SJCRH30 (cell line): Measurements from ENCODE around the gene DLL1. TPM values are rescaled to one million over a fixed set of nuclear protein-coding genes. Genes with fewer than 3 reads are reported as not detected.
A peak's percentile ranks its signal among the peaks of the same experiment; 100 is the strongest.
"Not testable (repeated sequence)": the region's sequence is repeated elsewhere in the genome, so short reads cannot be mapped to it uniquely, and the experiment has no call there.

Source experiments
- DNase-seq, 2 experiments: peaks; one replicate each; pipeline ENCODE4 v3.0.0-alpha.2; 2015 to 2020
- H3K27ac ChIP-seq: fragments of 250-450 bp; sonication (Bioruptor Pico); 2 replicates; pipeline ENCODE4 v1.5.1; 2020; ENCODE audit warnings: mild to moderate bottlenecking, moderate library complexity
- H3K27me3 ChIP-seq: fragments of 250-450 bp; sonication (Bioruptor Pico); 2 replicates; pipeline ENCODE4 v1.5.1; 2020; ENCODE audit warnings: mild to moderate bottlenecking, moderate library complexity
- H3K36me3 ChIP-seq: fragments of 250-450 bp; sonication (Bioruptor Pico); 2 replicates; pipeline ENCODE4 v1.5.1; 2020; ENCODE audit warnings: mild to moderate bottlenecking, moderate library complexity
- H3K4me1 ChIP-seq: fragments of 250-450 bp; sonication (Bioruptor Pico); 2 replicates; pipeline ENCODE4 v1.5.1; 2020; ENCODE audit warnings: mild to moderate bottlenecking, moderate library complexity
- H3K4me3 ChIP-seq: fragments of 250-450 bp; sonication (Bioruptor Pico); 2 replicates; pipeline ENCODE4 v1.5.1; 2020; ENCODE audit warnings: mild to moderate bottlenecking, moderate library complexity
- H3K9me3 ChIP-seq: fragments of 250-450 bp; sonication (Bioruptor Pico); replicated peaks from 2 replicates; pipeline ENCODE4 v1.5.1; 2020; ENCODE audit warnings: mild to moderate bottlenecking, moderate library complexity
- total RNA-seq: library from RNA; depleted of rRNA; stranded (reverse); fragments of >200 nt; shearing (Covaris generic); gene quantifications from 2 replicates; pipeline ENCODE4 v1.2.3, GENCODE V29; 2014

Gene DLL1
- total RNA-seq, 1 experiment from 2014 or later: 12.6 TPM

- Histone ChIP-seq H3K27me3 (no peaks in the 10 kb centered on the region), H3K4me3 (no peak overlapping the region), H3K36me3 (no peaks in the 10 kb centered on the region), H3K27ac (no peak overlapping the region), H3K9me3 (no peaks in the 10 kb centered on the region), H3K4me1 (peaks cover 31% of the 10 kb centered on the region)
- DNase-seq: no peak
Observed at GRCh38 chr6:170271771-170272314, 19.0 kb downstream of the DLL1 start.

DNA sequence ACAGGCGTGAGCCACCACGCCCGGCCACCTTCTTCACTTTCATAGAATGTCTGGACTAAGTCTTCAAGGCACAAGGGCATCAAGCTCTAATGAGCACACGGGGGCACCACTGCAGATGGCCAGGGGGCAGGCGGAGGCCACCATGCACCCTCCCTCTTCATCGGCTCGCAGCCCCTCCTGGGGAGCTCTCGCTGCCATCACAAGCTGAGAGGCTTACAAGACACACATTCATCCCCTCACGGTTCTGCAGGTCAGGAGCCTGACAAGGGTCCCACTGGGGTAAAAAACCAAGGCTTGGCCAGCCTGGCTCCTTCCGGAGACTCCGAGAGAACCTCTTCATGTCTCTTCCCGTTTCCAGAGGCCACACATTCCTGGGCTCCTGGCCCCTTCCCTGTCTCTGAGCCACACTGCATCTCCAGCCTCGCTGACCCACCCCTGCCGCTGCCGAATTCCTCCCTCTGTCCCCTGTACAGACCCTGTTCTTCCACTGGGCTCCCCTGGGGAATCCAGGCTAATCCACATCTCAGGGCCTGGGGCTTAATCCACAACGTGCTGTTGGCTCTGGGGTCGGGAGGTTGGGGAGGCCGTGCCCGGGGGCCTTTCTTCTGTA is 19.8 kb downstream of the DLL1 start:
- H3K4me1 ChIP-seq: peaks cover 31% of the 10 kb centered on the region

DNA sequence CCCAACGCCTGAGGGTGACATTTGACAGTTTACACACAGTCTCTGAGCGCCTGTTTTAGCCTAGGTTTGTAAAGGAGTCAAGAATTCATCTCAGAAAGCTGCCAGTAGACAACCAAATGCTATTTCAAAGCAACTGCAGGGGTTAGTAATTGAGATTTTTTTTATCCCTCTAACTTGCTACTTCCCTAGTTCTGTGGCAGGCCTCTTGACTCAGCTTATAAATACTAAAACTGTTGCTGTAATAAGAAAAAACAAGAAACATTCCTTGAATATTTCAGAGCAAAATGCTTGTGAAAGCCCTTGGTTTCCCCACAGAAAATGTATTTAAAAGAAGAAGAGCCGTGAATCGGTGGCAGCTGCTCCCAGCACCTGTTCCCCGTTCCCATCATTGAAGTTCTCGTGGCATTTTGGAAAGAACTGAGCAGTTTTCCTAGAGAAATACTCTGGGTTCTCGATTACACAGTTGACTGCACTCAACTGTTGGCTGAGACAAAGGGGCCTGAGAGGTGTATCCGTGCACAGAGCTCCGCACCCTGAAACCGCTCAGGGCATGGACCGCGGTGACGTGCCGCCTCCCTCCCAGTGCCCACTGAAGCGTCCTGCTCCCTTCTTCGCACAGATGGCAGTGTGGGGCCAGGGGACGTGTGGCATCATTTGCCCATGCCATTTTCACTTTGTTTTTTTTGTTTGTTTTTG is 20.9 kb downstream of the DLL1 start:
- H3K4me1 ChIP-seq: peaks cover 37% of the 10 kb centered on the region
- H3K27ac ChIP-seq: peak overlapping the region; percentile 93
- H3K4me3 ChIP-seq: peak overlapping the region; percentile 16
- DNase-seq: peak; percentile 78 to 91
- H3K27me3 ChIP-seq: no peaks in the 10 kb centered on the region
- no peaks in the 10 kb centered on the region for H3K9me3 ChIP-seq
- no peaks in the 10 kb centered on the region for H3K36me3 ChIP-seq

More for the DNA sequence above, 19.8 kb downstream of the DLL1 start:
- Histone ChIP-seq H3K4me3 (no peak overlapping the region), H3K36me3 (no peaks in the 10 kb centered on the region), H3K9me3 (no peaks in the 10 kb centered on the region), H3K27me3 (no peaks in the 10 kb centered on the region), H3K27ac (peak overlapping the region; percentile 93; the same call in 1 of the 2 replicates)
- no peak for DNase-seq

- Histone ChIP-seq H3K4me1 (peaks cover 40% of the 10 kb centered on the region), H3K9me3 (no peaks in the 10 kb centered on the region), H3K27ac (peak overlapping the region; percentile 93), H3K4me3 (peak overlapping the region; percentile 16), H3K36me3 (no peaks in the 10 kb centered on the region), H3K27me3 (no peaks in the 10 kb centered on the region)
- DNase-seq: peak; percentile 66 to 71
Observed at GRCh38 chr6:170269151-170269845, 21.6 kb downstream of the DLL1 start.

- no peak for DNase-seq
- Histone ChIP-seq H3K9me3 (no peaks in the 10 kb centered on the region), H3K4me3 (no peak overlapping the region), H3K27ac (peak overlapping the region; percentile 93), H3K4me1 (peaks cover 40% of the 10 kb centered on the region), H3K27me3 (no peaks in the 10 kb centered on the region), H3K36me3 (no peaks in the 10 kb centered on the region)
Observed at GRCh38 chr6:170268216-170269129, 22.4 kb downstream of the DLL1 start.

DNA sequence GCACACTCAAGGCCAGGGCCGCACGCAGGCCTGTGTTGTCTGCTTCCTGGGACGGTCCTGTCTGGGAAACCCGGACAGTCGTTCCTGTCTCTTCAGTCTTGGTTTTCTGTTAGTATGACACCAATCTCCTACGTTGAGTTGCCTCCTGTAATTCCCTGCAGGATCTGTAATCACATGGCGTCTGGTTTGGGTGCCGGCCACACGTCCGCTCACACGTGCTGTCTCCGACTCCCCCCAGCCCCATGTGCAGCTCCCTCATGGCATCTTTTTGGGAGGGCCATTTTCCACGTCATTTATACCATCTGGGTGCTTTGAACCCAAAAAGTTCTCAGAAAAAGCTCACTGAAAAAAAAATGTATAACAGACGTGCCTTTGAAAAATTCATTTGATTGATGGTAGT is 23.2 kb downstream of the DLL1 start:
- no peaks in the 10 kb centered on the region for H3K27me3 ChIP-seq
- peaks cover 40% of the 10 kb centered on the region for H3K4me1 ChIP-seq
- H3K4me3 ChIP-seq: no peak overlapping the region
- H3K27ac ChIP-seq: no peak overlapping the region
- H3K36me3 ChIP-seq: no peaks in the 10 kb centered on the region
- no peak for DNase-seq
- no peaks in the 10 kb centered on the region for H3K9me3 ChIP-seq

GRCh38 chr6:170266061-170266825 is 24.6 kb downstream of the DLL1 start:
- no peaks in the 10 kb centered on the region for H3K36me3 ChIP-seq
- peak overlapping the region; percentile 46 for H3K4me3 ChIP-seq
- DNase-seq: peak; percentile 91 to 97
- peak overlapping the region; percentile 96 for H3K27ac ChIP-seq
- peaks cover 40% of the 10 kb centered on the region for H3K4me1 ChIP-seq
- H3K27me3 ChIP-seq: no peaks in the 10 kb centered on the region
- H3K9me3 ChIP-seq: no peaks in the 10 kb centered on the region

GRCh38 chr6:170265655-170266054 is 25.2 kb downstream of the DLL1 start:
- DNase-seq: peak; percentile 69 to 73
- Histone ChIP-seq H3K36me3 (no peaks in the 10 kb centered on the region), H3K9me3 (no peaks in the 10 kb centered on the region), H3K27ac (peak overlapping the region; percentile 96), H3K4me1 (peaks cover 36% of the 10 kb centered on the region), H3K27me3 (no peaks in the 10 kb centered on the region), H3K4me3 (peak overlapping the region; percentile 46)

GRCh38 chr6:170264644-170265043 is 26.2 kb downstream of the DLL1 start:
- not testable (repeated sequence) for H3K9me3 ChIP-seq, H3K27ac ChIP-seq, H3K4me3 ChIP-seq, H3K27me3 ChIP-seq, H3K36me3 ChIP-seq, DNase-seq
- H3K4me1 ChIP-seq: peaks cover 28% of the 10 kb centered on the region

GRCh38 chr6:170264086-170264485 is 26.8 kb downstream of the DLL1 start:
- no peak overlapping the region for H3K4me3 ChIP-seq
- H3K4me1 ChIP-seq: peaks cover 23% of the 10 kb centered on the region
- H3K27me3 ChIP-seq: no peaks in the 10 kb centered on the region
- no peak for DNase-seq
- no peaks in the 10 kb centered on the region for H3K36me3 ChIP-seq
- no peak overlapping the region for H3K27ac ChIP-seq
- H3K9me3 ChIP-seq: no peaks in the 10 kb centered on the region

GRCh38 chr6:170263410-170263809 is 27.5 kb downstream of the DLL1 start:
- DNase-seq: no peak
- no peak overlapping the region for H3K27ac ChIP-seq
- no peaks in the 10 kb centered on the region for H3K36me3 ChIP-seq
- peaks cover 16% of the 10 kb centered on the region for H3K4me1 ChIP-seq
- H3K27me3 ChIP-seq: no peaks in the 10 kb centered on the region
- no peak overlapping the region for H3K4me3 ChIP-seq
- no peaks in the 10 kb centered on the region for H3K9me3 ChIP-seq

- H3K27me3 ChIP-seq: no peaks in the 10 kb centered on the region
- no peak overlapping the region for H3K4me3 ChIP-seq
- no peak overlapping the region for H3K27ac ChIP-seq
- peaks cover 10% of the 10 kb centered on the region for H3K4me1 ChIP-seq
- H3K36me3 ChIP-seq: no peaks in the 10 kb centered on the region
- H3K9me3 ChIP-seq: no peaks in the 10 kb centered on the region
- DNase-seq: no peak
Observed at GRCh38 chr6:170262489-170263088, 28.3 kb downstream of the DLL1 start.

DNA sequence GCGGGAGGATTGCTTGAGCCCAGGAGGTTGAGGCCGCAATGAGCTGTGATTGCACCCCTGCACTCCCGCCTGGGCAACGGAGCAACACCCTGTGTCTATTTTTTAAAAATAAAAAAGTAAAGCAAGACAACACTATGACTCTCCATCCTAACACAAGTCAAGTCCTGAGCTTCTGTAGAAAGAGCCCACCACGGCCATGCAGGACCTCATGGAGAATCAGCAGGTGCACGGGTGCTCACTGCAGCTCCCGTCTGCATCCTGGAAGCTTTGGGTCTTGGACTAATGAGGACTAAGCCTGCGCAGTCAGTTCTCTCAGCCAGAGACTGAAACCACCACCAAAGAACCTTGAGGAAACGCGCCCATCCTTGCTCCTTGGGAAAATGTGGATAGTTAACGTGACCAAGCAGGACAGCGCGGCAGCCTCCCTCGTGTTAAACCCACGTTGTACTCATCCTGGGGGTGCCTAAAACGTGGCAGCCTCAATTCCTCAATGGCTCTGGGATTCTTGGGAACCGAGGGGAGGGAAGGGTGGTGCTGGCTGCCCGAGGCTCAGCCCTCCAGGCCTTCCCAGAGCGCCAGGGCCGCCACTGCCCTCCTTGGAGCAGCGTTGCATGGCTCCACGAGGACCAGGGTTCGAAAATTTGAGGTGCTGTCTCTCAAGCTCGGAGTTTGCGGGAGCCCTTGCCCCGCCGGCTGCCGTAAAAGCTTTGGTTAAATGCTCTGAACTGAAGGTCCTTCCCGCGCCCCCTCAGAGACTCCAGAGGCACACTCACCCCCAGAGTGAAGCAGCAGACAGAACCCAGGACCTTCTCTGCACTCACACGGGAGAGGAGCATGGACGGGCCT is 29.0 kb downstream of the DLL1 start:
- DNase-seq: no peak
- H3K9me3 ChIP-seq: no peaks in the 10 kb centered on the region
- H3K4me3 ChIP-seq: no peak overlapping the region
- H3K27me3 ChIP-seq: no peaks in the 10 kb centered on the region
- no peak overlapping the region for H3K27ac ChIP-seq
- no peaks in the 10 kb centered on the region for H3K36me3 ChIP-seq
- peaks cover 17% of the 10 kb centered on the region for H3K4me1 ChIP-seq
